Gastroesophageal sphincter (tissue), 4 donors: ENCODE data around the gene UNC13B. TPM values are rescaled to one million over a fixed set of nuclear protein-coding genes. Genes with fewer than 3 reads are reported as not detected.

Experiments used
- ATAC-seq: fragments of 150-250 bp; one replicate; pipeline ENCODE4 v1.9.1; 2016; ENCODE audit warnings: mild to moderate bottlenecking, moderate library complexity
- H3K27ac ChIP-seq, 4 donors: fragments of 200-600 bp; sonication (generic) in 3 of 4; 1 replicate in 3 of 4; 2 replicates in 1 of 4; pipeline ENCODE4 v1.5.1; 2016 to 2019
- H3K27me3 ChIP-seq: fragments of 200-600 bp; sonication (generic); one replicate; pipeline ENCODE4 v1.5.1; 2019
- H3K36me3 ChIP-seq, 2 donors: fragments of 200-600 bp; sonication (generic); one replicate each; pipeline ENCODE4 v1.5.1; 2019; ENCODE audit warnings: control low read depth in 1 of 2
- H3K4me1 ChIP-seq, 3 donors: fragments of 200-600 bp; sonication (generic); 1 replicate in 2 of 3; 2 replicates in 1 of 3; pipeline ENCODE4 v1.5.1; 2016 to 2019; ENCODE audit warnings: control low read depth in 2 of 3
- H3K4me3 ChIP-seq, 2 donors: fragments of 200-600 bp; sonication (generic); one replicate each; pipeline ENCODE4 v1.5.1; 2019; ENCODE audit warnings: mild to moderate bottlenecking in 1 of 2, moderate library complexity in 1 of 2
- H3K9me3 ChIP-seq, 3 donors: fragments of 200-600 bp; sonication (generic); one replicate each; pipeline ENCODE4 v1.5.1; 2017 to 2019; ENCODE audit warnings: control low read depth in 2 of 3
- EP300 ChIP-seq: sonication (generic); formaldehyde crosslinking; IDR thresholded peaks from one replicate; pipeline ENCODE4 v1.6.1; 2017; ENCODE audit warnings: antibody characterized with exemption, mild to moderate bottlenecking
- POLR2A ChIP-seq, 2 donors: fragments of 450-650 bp; IDR thresholded peaks; one replicate each; pipeline ENCODE4 v1.6.1; 2017; ENCODE audit warnings: antibody characterized with exemption in 2 of 2, mild to moderate bottlenecking in 2 of 2, moderate library complexity in 1 of 2
- POLR2AphosphoS5 ChIP-seq: sonication (generic); formaldehyde crosslinking; IDR thresholded peaks from one replicate; pipeline ENCODE4 v1.6.1; 2017; ENCODE audit warnings: antibody characterized with exemption
- WGBS, 2 donors: methylation state at CpG; one replicate each; pipeline ENCODE4 v1.1.5; 2018; ENCODE audit warnings: low coverage in 1 of 2; 5-methylcytosine and 5-hydroxymethylcytosine counted together
- total RNA-seq, 4 donors: library from RNA; depleted of rRNA; stranded (reverse); fragments of >200 nt; gene quantifications; one replicate each; pipeline ENCODE4 v1.1.0, GENCODE V29; 2016
- TF ChIP-seq, protein P1 (sequence below), 4 experiments: fragments of 200-600 bp in 2 of 4; fragments of 450-650 bp in 2 of 4; sonication (generic) in 1 of 4; IDR thresholded peaks; one replicate each; pipeline ENCODE4 v1.5.1; 2017 to 2019; ENCODE audit warnings: antibody characterized with exemption in 4 of 4, mild to moderate bottlenecking in 2 of 4, moderate library complexity in 2 of 4

Gene UNC13B
- total RNA-seq, 4 donors from 2014 or later = 21.3 to 35.3 (median 31.7) TPM

DNA sequence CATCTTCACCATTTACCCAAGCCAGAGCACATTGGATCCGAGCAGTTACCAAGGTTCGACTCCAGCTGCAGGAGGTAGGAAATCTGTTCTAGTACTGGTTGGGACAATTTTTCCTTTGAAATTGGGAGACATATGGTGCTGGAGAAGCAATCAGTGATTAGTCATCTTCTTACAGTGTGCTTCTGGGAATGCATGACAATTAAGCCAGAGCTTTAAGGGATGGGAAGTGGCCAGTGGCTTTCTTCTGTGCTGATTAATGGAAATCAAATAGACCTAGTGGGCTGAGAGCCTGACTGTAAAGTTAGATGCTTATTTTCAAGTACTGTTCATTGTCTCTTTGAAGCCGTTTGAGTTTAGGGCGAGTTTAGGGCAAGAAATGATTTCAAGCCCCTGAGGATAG lies 152.1 kb downstream of the UNC13B start:
- Histone ChIP-seq H3K36me3 (peaks cover 0 to 30% of the 10 kb centered on the region in 2 donors), H3K27ac (no peak overlapping the region), H3K4me1 (peaks cover 0 to 25% (median 0%) of the 10 kb centered on the region in 3 donors), H3K9me3 (no peaks in the 10 kb centered on the region), H3K4me3 (no peak overlapping the region), H3K27me3 (no peaks in the 10 kb centered on the region)
- WGBS, 2 donors = 0 to 47% methylated on average over 1 to 4 of the region's 4 CpGs
- TF ChIP-seq EP300 = no peak
- no peak for TF ChIP-seq POLR2A (IDR thresholded peaks at IDR 0.05)
- TF ChIP-seq POLR2AphosphoS5 = peak; percentile 38
- TF ChIP-seq, protein P1, sequence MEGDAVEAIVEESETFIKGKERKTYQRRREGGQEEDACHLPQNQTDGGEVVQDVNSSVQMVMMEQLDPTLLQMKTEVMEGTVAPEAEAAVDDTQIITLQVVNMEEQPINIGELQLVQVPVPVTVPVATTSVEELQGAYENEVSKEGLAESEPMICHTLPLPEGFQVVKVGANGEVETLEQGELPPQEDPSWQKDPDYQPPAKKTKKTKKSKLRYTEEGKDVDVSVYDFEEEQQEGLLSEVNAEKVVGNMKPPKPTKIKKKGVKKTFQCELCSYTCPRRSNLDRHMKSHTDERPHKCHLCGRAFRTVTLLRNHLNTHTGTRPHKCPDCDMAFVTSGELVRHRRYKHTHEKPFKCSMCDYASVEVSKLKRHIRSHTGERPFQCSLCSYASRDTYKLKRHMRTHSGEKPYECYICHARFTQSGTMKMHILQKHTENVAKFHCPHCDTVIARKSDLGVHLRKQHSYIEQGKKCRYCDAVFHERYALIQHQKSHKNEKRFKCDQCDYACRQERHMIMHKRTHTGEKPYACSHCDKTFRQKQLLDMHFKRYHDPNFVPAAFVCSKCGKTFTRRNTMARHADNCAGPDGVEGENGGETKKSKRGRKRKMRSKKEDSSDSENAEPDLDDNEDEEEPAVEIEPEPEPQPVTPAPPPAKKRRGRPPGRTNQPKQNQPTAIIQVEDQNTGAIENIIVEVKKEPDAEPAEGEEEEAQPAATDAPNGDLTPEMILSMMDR (IDR thresholded peaks at IDR 0.05) = no peak
- ATAC-seq = no peak

DNA sequence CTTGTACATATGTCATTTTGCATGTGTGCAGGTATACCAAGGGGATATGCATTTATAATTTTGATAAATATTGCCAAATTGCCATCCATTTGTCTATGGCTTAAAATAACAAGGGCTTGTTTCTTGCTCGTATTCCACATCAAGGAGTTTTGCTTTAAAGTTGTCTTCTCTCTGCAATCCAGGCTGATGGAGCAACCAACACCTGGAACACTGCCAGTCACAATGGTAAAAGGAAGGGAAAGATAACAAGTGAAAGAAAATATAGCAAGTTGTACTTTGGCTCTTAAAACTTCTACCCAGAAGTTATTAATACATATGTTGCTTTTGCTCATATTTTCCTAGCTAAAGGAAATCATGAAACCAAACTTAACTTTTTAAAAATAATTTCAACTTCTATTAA lies 156.9 kb downstream of the UNC13B start:
- no peak overlapping the region for H3K27ac ChIP-seq
- H3K9me3 ChIP-seq = no peaks in the 10 kb centered on the region
- no peaks in the 10 kb centered on the region for H3K27me3 ChIP-seq
- TF ChIP-seq EP300 (no peak), POLR2AphosphoS5 (no peak), POLR2A (IDR thresholded peaks at IDR 0.05) (no peak)
- TF ChIP-seq, protein P1 (IDR thresholded peaks at IDR 0.05) = no peak
- H3K4me1 ChIP-seq = peaks cover 0 to 7% (median 0%) of the 10 kb centered on the region in 3 donors
- WGBS, 2 donors = 64 to 86% methylated on average over 1 of the region's 1 CpG
- H3K36me3 ChIP-seq = peaks cover 0 to 26% of the 10 kb centered on the region in 2 donors
- H3K4me3 ChIP-seq = no peak overlapping the region
- ATAC-seq = no peak

DNA sequence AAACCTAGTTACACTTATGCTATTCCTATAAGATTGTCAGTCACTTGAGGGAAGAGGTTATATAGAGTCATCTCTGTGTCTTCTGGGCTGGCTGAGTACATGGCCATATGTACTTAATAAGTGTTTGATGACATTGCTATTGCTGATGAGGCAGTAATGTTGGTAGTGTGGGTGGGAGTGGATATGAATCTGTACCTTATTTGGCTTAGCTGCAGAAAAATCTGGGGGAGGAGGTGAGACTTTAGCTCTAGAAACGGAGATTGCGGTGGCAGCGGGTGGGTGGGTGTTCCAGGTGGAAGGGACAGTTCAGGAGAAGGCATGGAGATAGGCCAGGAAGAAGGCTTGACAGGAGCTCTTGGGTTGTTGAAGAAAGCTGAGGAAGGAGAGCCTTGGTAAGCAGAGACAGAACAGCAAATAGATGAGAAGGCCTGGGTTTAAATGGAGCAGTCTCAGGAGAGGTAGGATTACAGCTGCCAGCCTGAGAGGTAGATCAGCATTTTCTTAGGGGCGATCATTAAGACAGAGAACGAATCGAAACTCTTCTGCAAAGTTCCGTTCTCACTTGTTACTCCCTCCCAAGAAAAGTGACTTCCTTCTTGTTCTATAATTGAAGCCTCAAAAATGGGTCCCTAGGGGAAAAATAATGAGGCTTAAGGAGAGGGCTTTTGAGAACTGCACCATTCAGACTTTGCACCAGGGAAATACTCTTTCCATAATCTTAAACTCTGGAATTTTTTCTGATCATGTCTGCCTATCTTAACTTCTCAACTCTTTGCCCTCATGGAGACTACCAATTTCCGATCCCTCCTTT lies 160.5 kb downstream of the UNC13B start:
- 83 to 92% methylated on average over 8 of the region's 8 CpGs for WGBS, 2 donors
- no peak overlapping the region for H3K4me3 ChIP-seq

DNA sequence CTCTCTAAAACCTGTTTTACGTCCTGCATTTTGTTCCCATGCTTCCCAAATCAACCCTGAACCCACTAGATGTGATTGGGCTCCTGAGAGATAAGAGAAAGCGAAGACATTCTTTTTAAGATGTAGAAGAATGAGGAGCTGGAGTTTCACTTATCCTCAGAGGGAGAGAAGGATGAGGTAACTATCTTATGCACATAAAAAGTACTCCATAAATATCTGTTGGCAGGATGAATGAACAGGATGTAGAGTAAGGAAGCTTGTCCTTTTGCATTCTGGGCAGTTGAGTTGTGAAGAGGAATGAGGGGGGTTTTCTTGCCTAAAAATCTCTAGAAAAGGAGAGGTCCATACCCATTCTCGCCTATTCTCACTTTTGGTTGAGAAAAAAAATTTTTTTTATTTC lies 163.2 kb downstream of the UNC13B start:
- no peaks in the 10 kb centered on the region for H3K4me1 ChIP-seq
- H3K4me3 ChIP-seq = no peak overlapping the region
- 94 to 96% methylated on average over 3 of the region's 3 CpGs for WGBS, 2 donors
- no peak for ATAC-seq
- no peaks in the 10 kb centered on the region for H3K27me3 ChIP-seq
- peaks cover 0 to 43% of the 10 kb centered on the region in 2 donors for H3K36me3 ChIP-seq
- no peaks in the 10 kb centered on the region for H3K9me3 ChIP-seq
- no peak overlapping the region for H3K27ac ChIP-seq
- TF ChIP-seq POLR2A (IDR thresholded peaks at IDR 0.05) (no peak), POLR2AphosphoS5 (no peak), EP300 (no peak)
- TF ChIP-seq, protein P1 (IDR thresholded peaks at IDR 0.05) = no peak

More for the DNA sequence above, 160.5 kb downstream of the UNC13B start:
- H3K4me1 ChIP-seq = no peaks in the 10 kb centered on the region
- no peak overlapping the region for H3K27ac ChIP-seq
- H3K9me3 ChIP-seq = no peaks in the 10 kb centered on the region
- H3K36me3 ChIP-seq = peaks cover 0 to 30% of the 10 kb centered on the region in 2 donors
- no peak for ATAC-seq
- no peaks in the 10 kb centered on the region for H3K27me3 ChIP-seq
- no peak for TF ChIP-seq EP300
- no peak for TF ChIP-seq POLR2A (IDR thresholded peaks at IDR 0.05)
- TF ChIP-seq POLR2AphosphoS5 = no peak
- TF ChIP-seq, protein P1 (IDR thresholded peaks at IDR 0.05) = no peak

DNA sequence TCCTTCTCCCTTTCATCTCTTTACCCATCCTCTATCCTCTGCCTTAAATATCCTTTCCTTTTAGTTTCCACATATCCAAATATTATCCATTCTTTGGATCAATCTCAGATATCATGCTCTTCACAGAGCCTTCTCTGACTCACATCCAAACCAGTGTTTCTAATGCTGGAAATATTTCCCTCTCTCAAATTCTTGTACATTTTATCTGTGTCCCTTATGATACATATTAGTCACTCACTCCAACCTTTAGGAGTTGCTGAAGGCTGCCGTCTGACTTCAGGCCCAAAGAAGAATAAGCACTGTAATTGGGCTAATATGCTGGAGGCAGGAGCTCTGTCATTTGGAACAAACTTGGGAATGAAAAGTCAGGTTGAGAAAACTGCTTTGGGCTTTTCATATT lies 171.7 kb downstream of the UNC13B start:
- H3K36me3 ChIP-seq = peaks cover 0 to 42% of the 10 kb centered on the region in 2 donors
- no peaks in the 10 kb centered on the region for H3K27me3 ChIP-seq
- TF ChIP-seq, protein P1 (IDR thresholded peaks at IDR 0.05) = no peak
- no peak for TF ChIP-seq EP300
- no peak for TF ChIP-seq POLR2AphosphoS5
- TF ChIP-seq POLR2A (IDR thresholded peaks at IDR 0.05) = no peak
- no peaks in the 10 kb centered on the region for H3K4me1 ChIP-seq
- no peak overlapping the region for H3K27ac ChIP-seq
- 86 to 91% methylated on average over 1 of the region's 1 CpG for WGBS, 2 donors
- no peak for ATAC-seq
- H3K4me3 ChIP-seq = no peak overlapping the region
- H3K9me3 ChIP-seq = no peaks in the 10 kb centered on the region
